ENCODE results near the gene DDAH1.

DNA sequence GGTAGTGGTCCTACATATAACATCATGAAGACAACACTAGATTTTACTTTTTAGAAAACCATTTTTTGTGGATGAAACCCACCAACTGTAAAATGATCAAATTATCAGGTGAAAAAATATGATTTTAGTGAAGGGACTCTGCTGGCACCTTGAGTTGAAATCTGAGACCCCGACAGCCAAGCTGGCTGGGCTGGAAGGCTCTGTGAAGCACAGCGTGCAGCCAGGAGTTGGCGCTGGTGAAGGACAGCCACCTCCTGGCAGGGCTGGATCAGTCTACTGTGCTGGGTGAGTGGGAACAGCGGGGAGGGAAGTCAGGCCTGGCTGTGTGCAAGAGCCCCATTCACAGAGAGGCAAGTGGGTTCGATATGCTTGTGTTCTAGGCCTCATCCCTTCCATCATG, 47.9 kb downstream of the DDAH1 start:
- TF ChIP-seq POLR2A (IDR thresholded peaks at IDR 0.05; ENCODE audit: low read length) (no peak), GATA1 (IDR thresholded peaks at IDR 0.05; ENCODE audit: low read depth, low read length) (no peak)
